A673 (cell line): ENCODE measurements around the gene PCED1B. TPM values are rescaled to one million over a fixed set of nuclear protein-coding genes. Genes with fewer than 3 reads are reported as not detected.

Experiments
- BruUV-seq: library from RNA; stranded (reverse); fragments of 400-500 nt; replicated peaks from 2 replicates; lab custom pipeline; 2021; lab: Mats Ljungman, UMichigan
- CTCF ChIA-PET: fragments of 300-600 bp; sonication (Branson Sonifier 250); formaldehyde crosslinking; loops from one replicate; lab custom pipeline; 2022; ENCODE audit warnings: antibody characterized with exemption; lab: Charles Lee
- POLR2A ChIA-PET: fragments of 300-600 bp; sonication (Branson Sonifier 250); formaldehyde crosslinking; loops from one replicate; lab custom pipeline; 2022; ENCODE audit warnings: antibody characterized with exemption; ENCODE audit not compliant: low non-redundant PET; lab: Charles Lee
- DNase-seq: peaks from one replicate; pipeline ENCODE4 v3.0.0-alpha.2; 2015; ENCODE audit warnings: low spot score
- H3K27ac ChIP-seq: fragments of 200-600 bp; sonication (generic); 2 replicates; pipeline ENCODE4 v1.5.1; 2016; ENCODE audit warnings: mixed run types, low read depth, mild to moderate bottlenecking, mixed read lengths, antibody characterized with exemption, low read length; ENCODE audit not compliant: poor library complexity, severe bottlenecking
- H3K27me3 ChIP-seq: fragments of 200-600 bp; sonication (generic); replicated peaks from 2 replicates; pipeline ENCODE4 v1.6.1; 2017; ENCODE audit warnings: mixed run types, low read depth, mild to moderate bottlenecking, mixed read lengths, antibody characterized with exemption, low read length; ENCODE audit not compliant: insufficient read depth, poor library complexity
- H3K36me3 ChIP-seq: fragments of 200-600 bp; sonication (generic); 2 replicates; pipeline ENCODE4 v1.6.1; 2016; ENCODE audit warnings: mixed run types, mild to moderate bottlenecking, mixed read lengths, antibody characterized with exemption, low read length; ENCODE audit not compliant: insufficient read depth, poor library complexity, severe bottlenecking
- H3K4me1 ChIP-seq: fragments of 200-600 bp; sonication (generic); 2 replicates; pipeline ENCODE4 v1.6.1; 2017; ENCODE audit warnings: mixed run types, mild to moderate bottlenecking, mixed read lengths, antibody characterized with exemption, low read length; ENCODE audit not compliant: insufficient read depth, poor library complexity, severe bottlenecking
- H3K4me3 ChIP-seq: fragments of 200-600 bp; sonication (generic); 2 replicates; pipeline ENCODE4 v1.5.1; 2016; ENCODE audit warnings: low read depth, mixed run types, mild to moderate bottlenecking, mixed read lengths, low read length; ENCODE audit not compliant: poor library complexity, severe bottlenecking
- H3K9me3 ChIP-seq: fragments of 200-600 bp; sonication (generic); 2 replicates; pipeline ENCODE4 v1.6.1; 2016; ENCODE audit warnings: mixed run types, low read depth, mild to moderate bottlenecking, mixed read lengths, antibody characterized with exemption, low read length; ENCODE audit not compliant: poor library complexity, severe bottlenecking
- EZH2 ChIP-seq: fragments of 200-600 bp; sonication (generic); IDR thresholded peaks from 2 replicates; pipeline ENCODE4 v1.6.1; 2017; ENCODE audit warnings: borderline replicate concordance, low read depth, mild to moderate bottlenecking, mixed read lengths, antibody characterized with exemption, low read length; ENCODE audit not compliant: poor library complexity, severe bottlenecking
- intact Hi-C: fragments of 100-400 bp; cut with micrococcal nuclease; formaldehyde crosslinking; loops from one replicate; pipeline ENCODE4 v1.10.0; 2022; ENCODE audit not compliant: unreplicated experiment
- total RNA-seq: library from RNA; stranded (reverse); gene quantifications from 2 replicates; pipeline ENCODE4 v1.2.3, GENCODE V29; 2021
- TF ChIP-seq, protein P1 (sequence below): fragments of 300-800, 200-600 bp; sonication (generic); conservative IDR thresholded peaks from 2 replicates; pipeline ENCODE4 v1.5.1; 2017; ENCODE audit warnings: low read depth, mild to moderate bottlenecking, antibody characterized with exemption, low read length, moderate library complexity, mixed read lengths

The PCED1B gene
- total RNA-seq, 1 experiment from 2014 or later, result 3.1 TPM

DNA sequence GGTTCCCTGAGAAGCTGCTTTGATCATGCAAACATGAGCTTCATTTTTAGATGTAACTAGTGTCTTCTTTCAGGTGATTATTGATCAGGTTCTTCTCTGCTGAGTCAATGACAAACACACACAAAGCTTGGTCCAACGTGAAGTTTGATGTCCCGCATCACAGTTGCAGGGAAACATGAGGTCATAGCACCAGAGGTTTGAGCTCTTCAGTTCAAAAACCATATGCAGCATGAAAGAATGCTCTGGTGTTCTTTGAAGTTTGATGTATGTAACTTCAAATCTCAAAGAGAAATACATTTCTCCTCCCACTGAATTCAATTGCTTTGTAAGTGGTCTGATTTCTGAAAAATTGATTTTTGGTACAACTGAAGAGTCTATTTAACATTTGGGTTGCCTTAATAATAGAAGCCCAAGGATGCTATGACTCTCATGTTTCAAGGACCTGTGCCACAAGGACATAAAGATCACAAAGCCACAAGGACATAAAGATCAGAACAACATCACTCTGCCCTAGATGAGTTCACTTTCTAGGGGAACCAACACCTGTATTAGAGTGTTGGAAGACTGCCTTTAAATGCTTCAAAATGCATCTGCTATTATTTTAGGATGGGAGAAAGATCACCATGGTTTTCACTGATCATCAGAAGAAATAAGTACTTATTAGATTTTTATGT is 31.4 kb downstream of the PCED1B start:
- Histone ChIP-seq H3K36me3 (no peaks in the 10 kb centered on the region), H3K27ac (no peak overlapping the region), H3K4me1 (no peaks in the 10 kb centered on the region), H3K9me3 (no peaks in the 10 kb centered on the region), H3K4me3 (no peak overlapping the region), H3K27me3 (no peaks in the 10 kb centered on the region)
- intact Hi-C loops, result no loop called here
- TF ChIP-seq EZH2, result no peak
- TF ChIP-seq, protein P1, sequence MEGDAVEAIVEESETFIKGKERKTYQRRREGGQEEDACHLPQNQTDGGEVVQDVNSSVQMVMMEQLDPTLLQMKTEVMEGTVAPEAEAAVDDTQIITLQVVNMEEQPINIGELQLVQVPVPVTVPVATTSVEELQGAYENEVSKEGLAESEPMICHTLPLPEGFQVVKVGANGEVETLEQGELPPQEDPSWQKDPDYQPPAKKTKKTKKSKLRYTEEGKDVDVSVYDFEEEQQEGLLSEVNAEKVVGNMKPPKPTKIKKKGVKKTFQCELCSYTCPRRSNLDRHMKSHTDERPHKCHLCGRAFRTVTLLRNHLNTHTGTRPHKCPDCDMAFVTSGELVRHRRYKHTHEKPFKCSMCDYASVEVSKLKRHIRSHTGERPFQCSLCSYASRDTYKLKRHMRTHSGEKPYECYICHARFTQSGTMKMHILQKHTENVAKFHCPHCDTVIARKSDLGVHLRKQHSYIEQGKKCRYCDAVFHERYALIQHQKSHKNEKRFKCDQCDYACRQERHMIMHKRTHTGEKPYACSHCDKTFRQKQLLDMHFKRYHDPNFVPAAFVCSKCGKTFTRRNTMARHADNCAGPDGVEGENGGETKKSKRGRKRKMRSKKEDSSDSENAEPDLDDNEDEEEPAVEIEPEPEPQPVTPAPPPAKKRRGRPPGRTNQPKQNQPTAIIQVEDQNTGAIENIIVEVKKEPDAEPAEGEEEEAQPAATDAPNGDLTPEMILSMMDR, result no peak
- no TSS peak for BruUV-seq
- DNase-seq, result no peak
- CTCF ChIA-PET, result no interaction called here
- POLR2A ChIA-PET, result no interaction called here

DNA sequence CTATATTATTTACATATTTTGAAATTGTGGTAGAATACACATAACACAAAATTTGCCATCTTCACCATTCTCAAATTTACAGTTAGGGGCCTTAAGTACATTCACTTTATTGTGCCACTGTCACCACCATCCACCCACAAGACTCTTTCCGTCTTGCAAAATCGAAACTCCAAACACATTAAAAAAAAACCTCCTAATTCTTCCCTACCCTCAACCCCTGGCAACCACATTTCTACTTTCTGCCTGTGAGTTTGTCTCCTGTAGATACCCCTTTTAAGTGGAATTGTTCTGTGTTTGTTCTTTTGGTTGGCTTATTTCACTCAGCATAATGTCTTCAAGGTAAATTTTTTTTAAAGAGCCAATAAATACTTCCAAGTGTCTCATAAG is 32.0 kb downstream of the PCED1B start:
- Histone ChIP-seq H3K27ac (no peak overlapping the region), H3K27me3 (no peaks in the 10 kb centered on the region), H3K4me3 (no peak overlapping the region), H3K4me1 (no peaks in the 10 kb centered on the region), H3K9me3 (no peaks in the 10 kb centered on the region), H3K36me3 (no peaks in the 10 kb centered on the region)
- no peak for DNase-seq
- TF ChIP-seq, protein P1, result no peak
- no peak for TF ChIP-seq EZH2
- intact Hi-C loops, result no loop called here
- CTCF ChIA-PET, result no interaction called here
- no TSS peak for BruUV-seq
- POLR2A ChIA-PET, result no interaction called here

DNA sequence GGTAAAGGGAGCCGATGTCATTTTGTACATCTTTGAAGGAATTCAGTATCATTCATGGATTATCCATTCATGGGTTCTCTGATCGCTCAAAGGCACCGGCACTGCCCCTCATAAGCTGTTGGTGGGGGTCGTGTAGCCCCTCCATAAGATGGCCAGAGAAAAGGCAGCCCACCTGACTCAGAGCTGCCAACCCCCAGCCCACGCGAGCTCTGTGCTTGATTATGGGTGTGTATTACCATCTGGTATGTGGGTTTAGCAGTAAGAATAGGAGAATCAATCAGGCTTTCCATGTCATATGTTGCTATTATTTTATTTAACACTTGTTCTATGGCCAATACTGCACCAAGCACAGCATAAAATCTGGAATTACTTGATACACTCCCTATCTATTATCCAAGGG is 32.4 kb downstream of the PCED1B start:
- BruUV-seq, result no TSS peak
- ChIA-PET CTCF (no interaction called here), POLR2A (no interaction called here)
- Histone ChIP-seq H3K36me3 (no peaks in the 10 kb centered on the region), H3K27me3 (no peaks in the 10 kb centered on the region), H3K27ac (no peak overlapping the region), H3K4me1 (no peaks in the 10 kb centered on the region), H3K9me3 (no peaks in the 10 kb centered on the region), H3K4me3 (no peak overlapping the region)
- intact Hi-C loops, result no loop called here
- TF ChIP-seq, protein P1, result no peak
- no peak for TF ChIP-seq EZH2
- DNase-seq, result no peak
